ENCODE measurements around the gene FGD2.

DNA sequence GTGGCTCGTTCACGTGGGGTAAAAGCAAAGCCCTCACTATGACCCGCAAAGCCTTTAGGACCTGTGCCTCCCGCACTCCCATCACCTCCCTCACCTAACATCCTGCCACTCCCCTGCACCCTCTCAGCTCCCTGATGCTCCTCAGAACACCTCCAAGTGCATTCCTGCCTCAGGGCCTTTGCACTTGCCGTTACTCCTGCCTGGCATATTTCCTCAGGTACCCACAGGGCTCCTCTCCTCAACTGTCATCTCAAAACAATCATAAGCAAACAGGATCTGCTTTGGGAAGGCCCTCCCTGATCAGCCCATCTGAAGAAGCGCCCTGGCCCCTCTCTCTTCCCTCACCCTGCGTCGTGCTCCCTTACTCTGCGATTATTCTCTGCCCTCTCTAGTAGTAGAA, 49.1 kb downstream of the FGD2 start:
- TF ChIP-seq POLR2A (IDR thresholded peaks at IDR 0.05), result no peak
- TF ChIP-seq, protein P1, sequence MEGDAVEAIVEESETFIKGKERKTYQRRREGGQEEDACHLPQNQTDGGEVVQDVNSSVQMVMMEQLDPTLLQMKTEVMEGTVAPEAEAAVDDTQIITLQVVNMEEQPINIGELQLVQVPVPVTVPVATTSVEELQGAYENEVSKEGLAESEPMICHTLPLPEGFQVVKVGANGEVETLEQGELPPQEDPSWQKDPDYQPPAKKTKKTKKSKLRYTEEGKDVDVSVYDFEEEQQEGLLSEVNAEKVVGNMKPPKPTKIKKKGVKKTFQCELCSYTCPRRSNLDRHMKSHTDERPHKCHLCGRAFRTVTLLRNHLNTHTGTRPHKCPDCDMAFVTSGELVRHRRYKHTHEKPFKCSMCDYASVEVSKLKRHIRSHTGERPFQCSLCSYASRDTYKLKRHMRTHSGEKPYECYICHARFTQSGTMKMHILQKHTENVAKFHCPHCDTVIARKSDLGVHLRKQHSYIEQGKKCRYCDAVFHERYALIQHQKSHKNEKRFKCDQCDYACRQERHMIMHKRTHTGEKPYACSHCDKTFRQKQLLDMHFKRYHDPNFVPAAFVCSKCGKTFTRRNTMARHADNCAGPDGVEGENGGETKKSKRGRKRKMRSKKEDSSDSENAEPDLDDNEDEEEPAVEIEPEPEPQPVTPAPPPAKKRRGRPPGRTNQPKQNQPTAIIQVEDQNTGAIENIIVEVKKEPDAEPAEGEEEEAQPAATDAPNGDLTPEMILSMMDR (IDR thresholded peaks at IDR 0.05), result no peak

Data from testis (tissue), 2 donors.